GM10847 (cell line): ENCODE data around the gene PLXDC2.

Source experiments
- POLR2A ChIP-seq: IDR thresholded peaks from 2 replicates; pipeline ENCODE4 v1.6.1; 2011; ENCODE audit not compliant: insufficient read length; ENCODE audit errors: extremely low read depth

PLXDC2 gene

GRCh38 chr10:20232079-20232705, 416.0 kb downstream of the PLXDC2 start:
- TF ChIP-seq POLR2A = no peak

- TF ChIP-seq POLR2A = no peak
Observed at GRCh38 chr10:20233423-20233822, 417.2 kb downstream of the PLXDC2 start.

- TF ChIP-seq POLR2A = no peak
Observed at GRCh38 chr10:20234579-20234978, 418.3 kb downstream of the PLXDC2 start.

GRCh38 chr10:20237091-20237570, 420.9 kb downstream of the PLXDC2 start:
- no peak for TF ChIP-seq POLR2A

GRCh38 chr10:20237586-20237985, 421.4 kb downstream of the PLXDC2 start:
- no peak for TF ChIP-seq POLR2A

GRCh38 chr10:20240643-20241042, 424.4 kb downstream of the PLXDC2 start:
- no peak for TF ChIP-seq POLR2A

- TF ChIP-seq POLR2A = no peak
Observed at GRCh38 chr10:20247454-20247853, 431.2 kb downstream of the PLXDC2 start.

GRCh38 chr10:20247891-20248708, 431.9 kb downstream of the PLXDC2 start:
- TF ChIP-seq POLR2A = no peak

- TF ChIP-seq POLR2A = no peak
Observed at GRCh38 chr10:20254078-20254477, 437.8 kb downstream of the PLXDC2 start.

GRCh38 chr10:20254497-20254896, 438.3 kb downstream of the PLXDC2 start:
- no peak for TF ChIP-seq POLR2A

- no peak for TF ChIP-seq POLR2A
Observed at GRCh38 chr10:20256969-20257368, 440.7 kb downstream of the PLXDC2 start.

GRCh38 chr10:20257422-20257821, 441.2 kb downstream of the PLXDC2 start:
- no peak for TF ChIP-seq POLR2A

- TF ChIP-seq POLR2A = no peak
Observed at GRCh38 chr10:20265146-20265545, 448.9 kb downstream of the PLXDC2 start.

GRCh38 chr10:20267734-20268133, 451.5 kb downstream of the PLXDC2 start:
- no peak for TF ChIP-seq POLR2A

- TF ChIP-seq POLR2A = no peak
Observed at GRCh38 chr10:20271490-20271889, 455.3 kb downstream of the PLXDC2 start.

- TF ChIP-seq POLR2A = no peak
Observed at GRCh38 chr10:20272608-20273007, 456.4 kb downstream of the PLXDC2 start.
